H9 (cell line): ENCODE measurements around the gene ZNF654. TPM values are rescaled to one million over a fixed set of nuclear protein-coding genes. Genes with fewer than 3 reads are reported as not detected.

ENCODE experiments used
- DNase-seq: peaks from one replicate; pipeline ENCODE4 v3.0.0-alpha.2; 2017
- H2AFZ ChIP-seq: one replicate; pipeline ENCODE4 v1.6.1; 2013; ENCODE audit warnings: mild to moderate bottlenecking, low read length, control low read depth, moderate library complexity
- H2AK5ac ChIP-seq: 2 replicates; pipeline ENCODE4 v1.6.1; 2013; ENCODE audit warnings: low read length, control low read depth, mixed read lengths; ENCODE audit not compliant: insufficient read length
- H2BK120ac ChIP-seq: one replicate; pipeline ENCODE4 v1.6.1; 2013; ENCODE audit warnings: low read depth, mild to moderate bottlenecking, low read length, control low read depth, inconsistent platforms; ENCODE audit not compliant: poor library complexity, severe bottlenecking
- H2BK12ac ChIP-seq: 2 replicates; pipeline ENCODE4 v1.6.1; 2013; ENCODE audit warnings: low read length, control low read depth, mixed read lengths, low read depth; ENCODE audit not compliant: insufficient read length
- H2BK15ac ChIP-seq: 2 replicates; pipeline ENCODE4 v1.6.1; 2013; ENCODE audit warnings: low read depth, low read length, control low read depth
- H2BK20ac ChIP-seq: one replicate; pipeline ENCODE4 v1.6.1; 2013; ENCODE audit warnings: low read depth, mild to moderate bottlenecking, low read length, control low read depth, inconsistent platforms; ENCODE audit not compliant: poor library complexity, severe bottlenecking
- H2BK5ac ChIP-seq: 2 replicates; pipeline ENCODE4 v1.6.1; 2013; ENCODE audit warnings: low read length, control low read depth, mixed read lengths; ENCODE audit not compliant: insufficient read length
- H3K14ac ChIP-seq: 2 replicates; pipeline ENCODE4 v1.6.1; 2013; ENCODE audit warnings: low read length, control low read depth; ENCODE audit not compliant: insufficient read depth
- H3K18ac ChIP-seq: 2 replicates; pipeline ENCODE4 v1.6.1; 2013; ENCODE audit warnings: low read depth, mild to moderate bottlenecking, mixed read lengths, low read length, control low read depth; ENCODE audit not compliant: insufficient read length
- H3K23ac ChIP-seq: 2 replicates; pipeline ENCODE4 v1.6.1; 2013; ENCODE audit warnings: low read length, control low read depth, mixed read lengths, low read depth; ENCODE audit not compliant: insufficient read length
- H3K23me2 ChIP-seq: 2 replicates; pipeline ENCODE4 v1.6.1; 2013; ENCODE audit warnings: low read depth, mild to moderate bottlenecking, mixed read lengths, low read length, control low read depth; ENCODE audit not compliant: insufficient read length, poor library complexity, severe bottlenecking
- H3K27ac ChIP-seq: 2 replicates; pipeline ENCODE4 v1.5.1; 2013; ENCODE audit warnings: low read length, control low read depth, mixed read lengths, low read depth; ENCODE audit not compliant: insufficient read length
- H3K27me3 ChIP-seq: 2 replicates; pipeline ENCODE4 v1.6.1; 2013; ENCODE audit warnings: low read length, control low read depth, inconsistent platforms; ENCODE audit not compliant: insufficient read depth
- H3K4ac ChIP-seq: 2 replicates; pipeline ENCODE4 v1.6.1; 2013; ENCODE audit warnings: low read depth, mild to moderate bottlenecking, control low read depth, inconsistent platforms, low read length, moderate library complexity
- H3K4me1 ChIP-seq: 2 replicates; pipeline ENCODE4 v1.6.1; 2013; ENCODE audit warnings: low read length, control low read depth, inconsistent platforms; ENCODE audit not compliant: insufficient read depth
- H3K4me2 ChIP-seq: 2 replicates; pipeline ENCODE4 v1.6.1; 2013; ENCODE audit warnings: low read length, control low read depth, mixed read lengths; ENCODE audit not compliant: insufficient read length, insufficient read depth
- H3K56ac ChIP-seq: 2 replicates; pipeline ENCODE4 v1.6.1; 2013; ENCODE audit warnings: low read depth, mild to moderate bottlenecking, mixed read lengths, low read length, control low read depth; ENCODE audit not compliant: insufficient read length
- H3K79me1 ChIP-seq: 2 replicates; pipeline ENCODE4 v1.6.1; 2013; ENCODE audit warnings: low read depth, mild to moderate bottlenecking, moderate library complexity, low read length, control low read depth, inconsistent platforms; ENCODE audit not compliant: insufficient read depth, poor library complexity, severe bottlenecking
- H3K79me2 ChIP-seq: 2 replicates; pipeline ENCODE4 v1.6.1; 2013; ENCODE audit warnings: low read length, control low read depth, inconsistent platforms; ENCODE audit not compliant: insufficient read depth
- H3K9ac ChIP-seq: 2 replicates; pipeline ENCODE4 v1.6.1; 2013; ENCODE audit warnings: low read length, control low read depth, mixed read lengths; ENCODE audit not compliant: insufficient read length; ENCODE audit errors: extremely low read depth
- H3K9me3 ChIP-seq: one replicate; pipeline ENCODE4 v1.6.1; 2013; ENCODE audit warnings: low read depth, low read length, inconsistent platforms; ENCODE audit not compliant: control insufficient read depth
- H3T11ph ChIP-seq: one replicate; pipeline ENCODE4 v1.6.1; 2013; ENCODE audit warnings: mild to moderate bottlenecking, low read length, control low read depth, inconsistent platforms
- H4K20me1 ChIP-seq: one replicate; pipeline ENCODE4 v1.6.1; 2013; ENCODE audit not compliant: control insufficient read depth, insufficient read length, insufficient read depth
- H4K5ac ChIP-seq: 2 replicates; pipeline ENCODE4 v1.6.1; 2013; ENCODE audit warnings: low read depth, mild to moderate bottlenecking, mixed read lengths, low read length, control low read depth; ENCODE audit not compliant: insufficient read length
- H4K8ac ChIP-seq: replicated peaks from 2 replicates; pipeline ENCODE4 v1.6.1; 2013; ENCODE audit warnings: low read length, control low read depth, mixed read lengths, low read depth; ENCODE audit not compliant: insufficient read length
- H4K91ac ChIP-seq: 2 replicates; pipeline ENCODE4 v1.6.1; 2013; ENCODE audit warnings: low read depth, mild to moderate bottlenecking, moderate library complexity, mixed read lengths, low read length, control low read depth; ENCODE audit not compliant: insufficient read length
- H3K27ac Mint-ChIP-seq, 3 experiments: 2 replicates in 2 of 3; 3 replicates in 1 of 3; pipeline ENCODE4 v1.8.0; 2020 to 2021; ENCODE audit warnings: mixed read lengths in 3 of 3, mild to moderate bottlenecking in 1 of 3, moderate library complexity in 1 of 3
- H3K27me3 Mint-ChIP-seq: 2 replicates; pipeline ENCODE4 v1.8.0; 2021; ENCODE audit warnings: low read depth, mild to moderate bottlenecking, moderate library complexity, mixed read lengths
- H3K36me3 Mint-ChIP-seq, 3 experiments: 2 replicates in 2 of 3; 3 replicates in 1 of 3; pipeline ENCODE4 v1.8.0; 2020 to 2021; ENCODE audit warnings: low read depth in 3 of 3, mixed read lengths in 3 of 3; ENCODE audit not compliant: insufficient read depth in 1 of 3
- H3K4me1 Mint-ChIP-seq, 2 experiments: 2 replicates each; pipeline ENCODE4 v1.8.0; 2020; ENCODE audit warnings: mixed read lengths in 2 of 2
- H3K4me3 Mint-ChIP-seq, 2 experiments: 2 replicates in 1 of 2; 3 replicates in 1 of 2; pipeline ENCODE4 v1.8.0; 2020 to 2021; ENCODE audit warnings: mild to moderate bottlenecking in 2 of 2, mixed read lengths in 2 of 2, moderate library complexity in 1 of 2
- H3K9me3 Mint-ChIP-seq, 2 experiments: 2 replicates in 1 of 2; 3 replicates in 1 of 2; pipeline ENCODE4 v1.8.0; 2020; ENCODE audit warnings: mild to moderate bottlenecking in 2 of 2, mixed read lengths in 2 of 2, moderate library complexity in 1 of 2
- WGBS: extraction: QIAGEN DNeasy Blood & Tissue Kit; methylation state at CpG from one replicate; pipeline ENCODE4 v1.1.7; 2013; ENCODE audit warnings: missing lambda C conversion rate, low lambda C conversion rate, mixed read lengths; ENCODE audit not compliant: insufficient read length; ENCODE audit errors: extremely low coverage; 5-methylcytosine and 5-hydroxymethylcytosine counted together
- total RNA-seq: library from RNA; stranded (reverse); gene quantifications from 2 replicates; pipeline ENCODE4 v1.2.1, GENCODE V29; 2021
- TF ChIP-seq, protein P1 (sequence below): fragments of 200-600 bp; sonication (generic); conservative IDR thresholded peaks from 3 replicates; pipeline ENCODE4 v1.8.0; 2021; ENCODE audit warnings: antibody characterized with exemption, mild to moderate bottlenecking

Gene ZNF654
- total RNA-seq, 1 experiment from 2014 or later = 8.7 TPM

DNA sequence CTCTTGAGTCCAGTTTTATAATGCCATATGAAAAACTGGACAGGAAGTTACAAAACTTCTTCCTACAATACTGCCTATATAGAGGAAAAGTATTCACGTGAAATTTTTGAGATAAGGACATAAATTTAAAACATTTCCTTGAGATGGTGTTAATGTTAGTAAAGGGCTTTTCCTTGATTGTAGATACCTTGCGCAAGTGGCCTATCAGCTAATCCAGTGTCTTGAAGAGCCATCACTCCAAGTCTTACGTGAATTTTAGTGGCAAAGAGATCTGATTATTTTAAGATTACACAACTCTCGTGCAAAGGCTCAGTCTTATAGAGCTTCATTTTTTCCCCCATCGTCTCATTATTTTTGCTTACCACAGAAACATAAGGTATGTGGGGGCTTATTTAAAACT is 109.1 kb downstream of the ZNF654 start:
- Mint-ChIP-seq H3K4me1 (peaks cover 3 to 6% of the 10 kb centered on the region in 2 experiments; a peak in 2 of 4 replicates), H3K27me3 (no peaks in the 10 kb centered on the region), H3K4me3 (no peak overlapping the region), H3K27ac (no peak overlapping the region), H3K9me3 (peaks cover 0 to 5% of the 10 kb centered on the region in 2 experiments; a peak in 2 of 5 replicates), H3K36me3 (peaks cover 6 to 29% (median 8%) of the 10 kb centered on the region in 3 experiments; a peak in 5 of 7 replicates)
- H3K79me1 ChIP-seq = no peaks in the 10 kb centered on the region
- H3K23ac ChIP-seq = no peak overlapping the region
- no peaks in the 10 kb centered on the region for H3K23me2 ChIP-seq
- H2BK12ac ChIP-seq = no peak overlapping the region
- no peak overlapping the region for H3K4ac ChIP-seq
- no peak overlapping the region for H2AK5ac ChIP-seq
- no peaks in the 10 kb centered on the region for H3K4me1 ChIP-seq
- H2AFZ ChIP-seq = no peak overlapping the region
- H3K14ac ChIP-seq = no peak overlapping the region
- no peaks in the 10 kb centered on the region for H3K9me3 ChIP-seq
- H2BK120ac ChIP-seq = no peak overlapping the region
- H3K56ac ChIP-seq = no peak overlapping the region
- H2BK5ac ChIP-seq = no peak overlapping the region
- WGBS = no CpG with 5 or more reads among the region's 5 CpGs
- H3K9ac ChIP-seq = no peak overlapping the region
- no peak overlapping the region for H4K91ac ChIP-seq
- H3K79me2 ChIP-seq = no peaks in the 10 kb centered on the region; the same call in 1 of the 2 replicates
- no peak overlapping the region for H3K18ac ChIP-seq
- TF ChIP-seq, protein P1, sequence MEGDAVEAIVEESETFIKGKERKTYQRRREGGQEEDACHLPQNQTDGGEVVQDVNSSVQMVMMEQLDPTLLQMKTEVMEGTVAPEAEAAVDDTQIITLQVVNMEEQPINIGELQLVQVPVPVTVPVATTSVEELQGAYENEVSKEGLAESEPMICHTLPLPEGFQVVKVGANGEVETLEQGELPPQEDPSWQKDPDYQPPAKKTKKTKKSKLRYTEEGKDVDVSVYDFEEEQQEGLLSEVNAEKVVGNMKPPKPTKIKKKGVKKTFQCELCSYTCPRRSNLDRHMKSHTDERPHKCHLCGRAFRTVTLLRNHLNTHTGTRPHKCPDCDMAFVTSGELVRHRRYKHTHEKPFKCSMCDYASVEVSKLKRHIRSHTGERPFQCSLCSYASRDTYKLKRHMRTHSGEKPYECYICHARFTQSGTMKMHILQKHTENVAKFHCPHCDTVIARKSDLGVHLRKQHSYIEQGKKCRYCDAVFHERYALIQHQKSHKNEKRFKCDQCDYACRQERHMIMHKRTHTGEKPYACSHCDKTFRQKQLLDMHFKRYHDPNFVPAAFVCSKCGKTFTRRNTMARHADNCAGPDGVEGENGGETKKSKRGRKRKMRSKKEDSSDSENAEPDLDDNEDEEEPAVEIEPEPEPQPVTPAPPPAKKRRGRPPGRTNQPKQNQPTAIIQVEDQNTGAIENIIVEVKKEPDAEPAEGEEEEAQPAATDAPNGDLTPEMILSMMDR = no peak
- no peak overlapping the region for H2BK15ac ChIP-seq
- no peak overlapping the region for H4K5ac ChIP-seq
- H4K20me1 ChIP-seq = no peaks in the 10 kb centered on the region
- H3T11ph ChIP-seq = no peak overlapping the region
- H2BK20ac ChIP-seq = no peak overlapping the region
- no peak overlapping the region for H4K8ac ChIP-seq
- H3K27me3 ChIP-seq = no peaks in the 10 kb centered on the region
- no peak for DNase-seq
- H3K4me2 ChIP-seq = no peak overlapping the region
- H3K27ac ChIP-seq = no peak overlapping the region
